Measurements from ENCODE around the gene GCNT2. TPM values are rescaled to one million over a fixed set of nuclear protein-coding genes. Genes with fewer than 3 reads are reported as not detected.
A peak's percentile ranks its signal among the peaks of the same experiment; 100 is the strongest.

Gene GCNT2
- total RNA-seq, 1 donor from 2014 or later = 8.2 TPM

DNA sequence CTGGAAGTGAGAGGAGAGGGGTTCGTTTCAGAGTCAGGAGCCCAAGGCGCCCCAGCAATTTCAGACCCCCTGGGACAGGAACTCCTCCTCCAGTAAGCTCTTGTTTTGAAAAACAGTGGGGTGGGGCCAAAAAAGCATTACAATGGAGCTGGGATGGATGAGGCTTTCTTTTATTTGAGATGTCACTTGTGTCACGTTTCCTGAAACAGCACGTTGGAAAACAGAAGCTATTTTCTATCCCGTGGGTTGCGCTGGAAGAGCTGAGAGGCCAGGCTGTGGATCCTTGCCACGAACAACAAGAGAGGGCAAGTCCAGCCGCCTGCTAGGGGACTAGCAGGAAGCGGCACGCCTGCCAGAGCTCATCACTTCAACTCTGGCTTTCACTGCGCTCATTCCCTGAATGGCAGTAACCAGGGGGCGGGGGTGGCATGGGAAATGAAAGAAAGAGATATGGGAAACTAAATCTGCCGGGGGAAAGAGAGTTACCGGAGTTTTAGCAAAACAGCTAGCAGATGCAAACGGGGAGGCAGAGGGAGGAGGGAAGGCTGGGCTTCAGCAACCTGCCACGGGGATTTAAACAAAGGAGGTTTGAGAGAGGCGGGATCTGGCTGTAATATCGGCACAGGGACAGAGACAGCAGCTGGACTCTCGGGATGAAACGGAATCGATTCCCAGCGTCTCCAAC, 34.6 kb downstream of the GCNT2 start:
- Mint-ChIP-seq H3K9me3 (ENCODE audit: low read depth) (no peaks in the 10 kb centered on the region), H3K27ac (peak overlapping the region; percentile 92), H3K27me3 (peaks cover 55% of the 10 kb centered on the region), H3K4me3 (ENCODE audit: low read depth) (peak overlapping the region; percentile 75), H3K4me1 (ENCODE audit: low read depth) (peaks cover 18% of the 10 kb centered on the region), H3K36me3 (ENCODE audit: insufficient read depth) (no peaks in the 10 kb centered on the region)
- TF ChIP-seq, protein P1, sequence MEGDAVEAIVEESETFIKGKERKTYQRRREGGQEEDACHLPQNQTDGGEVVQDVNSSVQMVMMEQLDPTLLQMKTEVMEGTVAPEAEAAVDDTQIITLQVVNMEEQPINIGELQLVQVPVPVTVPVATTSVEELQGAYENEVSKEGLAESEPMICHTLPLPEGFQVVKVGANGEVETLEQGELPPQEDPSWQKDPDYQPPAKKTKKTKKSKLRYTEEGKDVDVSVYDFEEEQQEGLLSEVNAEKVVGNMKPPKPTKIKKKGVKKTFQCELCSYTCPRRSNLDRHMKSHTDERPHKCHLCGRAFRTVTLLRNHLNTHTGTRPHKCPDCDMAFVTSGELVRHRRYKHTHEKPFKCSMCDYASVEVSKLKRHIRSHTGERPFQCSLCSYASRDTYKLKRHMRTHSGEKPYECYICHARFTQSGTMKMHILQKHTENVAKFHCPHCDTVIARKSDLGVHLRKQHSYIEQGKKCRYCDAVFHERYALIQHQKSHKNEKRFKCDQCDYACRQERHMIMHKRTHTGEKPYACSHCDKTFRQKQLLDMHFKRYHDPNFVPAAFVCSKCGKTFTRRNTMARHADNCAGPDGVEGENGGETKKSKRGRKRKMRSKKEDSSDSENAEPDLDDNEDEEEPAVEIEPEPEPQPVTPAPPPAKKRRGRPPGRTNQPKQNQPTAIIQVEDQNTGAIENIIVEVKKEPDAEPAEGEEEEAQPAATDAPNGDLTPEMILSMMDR (IDR thresholded peaks at IDR 0.05; ENCODE audit: unreplicated experiment) = no peak
- no peak for DNase-seq (ENCODE audit: low spot score, unreplicated experiment)

DNA sequence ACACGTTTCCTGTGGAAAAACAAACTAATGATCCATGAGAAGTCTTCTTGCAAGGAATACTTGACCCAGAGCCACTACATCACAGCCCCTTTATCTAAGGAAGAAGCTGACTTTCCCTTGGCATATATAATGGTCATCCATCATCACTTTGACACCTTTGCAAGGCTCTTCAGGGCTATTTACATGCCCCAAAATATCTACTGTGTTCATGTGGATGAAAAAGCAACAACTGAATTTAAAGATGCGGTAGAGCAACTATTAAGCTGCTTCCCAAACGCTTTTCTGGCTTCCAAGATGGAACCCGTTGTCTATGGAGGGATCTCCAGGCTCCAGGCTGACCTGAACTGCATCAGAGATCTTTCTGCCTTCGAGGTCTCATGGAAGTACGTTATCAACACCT, 35.4 kb downstream of the GCNT2 start:
- Mint-ChIP-seq H3K27ac (peak overlapping the region; percentile 92), H3K4me1 (ENCODE audit: low read depth) (peaks cover 18% of the 10 kb centered on the region)

DNA sequence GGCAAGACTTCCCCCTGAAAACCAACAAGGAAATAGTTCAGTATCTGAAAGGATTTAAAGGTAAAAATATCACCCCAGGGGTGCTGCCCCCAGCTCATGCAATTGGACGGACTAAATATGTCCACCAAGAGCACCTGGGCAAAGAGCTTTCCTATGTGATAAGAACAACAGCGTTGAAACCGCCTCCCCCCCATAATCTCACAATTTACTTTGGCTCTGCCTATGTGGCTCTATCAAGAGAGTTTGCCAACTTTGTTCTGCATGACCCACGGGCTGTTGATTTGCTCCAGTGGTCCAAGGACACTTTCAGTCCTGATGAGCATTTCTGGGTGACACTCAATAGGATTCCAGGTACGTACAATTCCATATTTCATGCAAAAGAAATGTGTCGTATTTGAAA, 35.8 kb downstream of the GCNT2 start:
- Mint-ChIP-seq H3K4me3 (ENCODE audit: low read depth) (peak overlapping the region; percentile 43), H3K36me3 (ENCODE audit: insufficient read depth) (peaks cover 2% of the 10 kb centered on the region), H3K27me3 (peaks cover 62% of the 10 kb centered on the region), H3K4me1 (ENCODE audit: low read depth) (peaks cover 18% of the 10 kb centered on the region), H3K27ac (no peak overlapping the region), H3K9me3 (ENCODE audit: low read depth) (no peaks in the 10 kb centered on the region)
- DNase-seq (ENCODE audit: low spot score, unreplicated experiment) = no peak
- TF ChIP-seq, protein P1 (IDR thresholded peaks at IDR 0.05; ENCODE audit: unreplicated experiment) = no peak

More for the DNA sequence above, 35.4 kb downstream of the GCNT2 start:
- Mint-ChIP-seq H3K36me3 (ENCODE audit: insufficient read depth) (peaks cover 1% of the 10 kb centered on the region), H3K9me3 (ENCODE audit: low read depth) (no peaks in the 10 kb centered on the region), H3K4me3 (ENCODE audit: low read depth) (peak overlapping the region; percentile 75), H3K27me3 (peaks cover 59% of the 10 kb centered on the region)
- TF ChIP-seq, protein P1 (IDR thresholded peaks at IDR 0.05; ENCODE audit: unreplicated experiment) = no peak
- DNase-seq (ENCODE audit: low spot score, unreplicated experiment) = no peak

DNA sequence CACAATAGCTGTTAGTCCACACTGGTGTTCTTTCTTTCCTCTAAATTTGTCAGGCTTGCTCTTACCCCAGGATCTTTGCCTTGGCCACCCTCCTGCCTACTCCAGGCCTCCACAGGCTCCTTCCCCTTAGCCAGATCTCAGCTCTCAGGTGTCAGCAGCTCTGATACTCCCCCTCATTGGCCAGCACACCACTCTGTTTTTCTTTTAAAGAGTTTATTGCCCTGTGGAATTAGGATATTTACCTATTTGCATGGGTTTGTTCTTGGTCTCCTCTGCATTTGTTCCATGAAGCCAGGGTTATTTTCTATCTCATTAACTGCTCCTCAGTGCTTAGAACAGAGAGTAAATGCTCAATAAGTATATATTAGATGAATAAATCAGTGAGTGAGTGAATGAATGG, 36.8 kb downstream of the GCNT2 start:
- H3K36me3 Mint-ChIP-seq (ENCODE audit: insufficient read depth) = peaks cover 2% of the 10 kb centered on the region
- H3K9me3 Mint-ChIP-seq (ENCODE audit: low read depth) = no peaks in the 10 kb centered on the region
- peaks cover 18% of the 10 kb centered on the region for H3K4me1 Mint-ChIP-seq (ENCODE audit: low read depth)
- H3K27me3 Mint-ChIP-seq = peaks cover 62% of the 10 kb centered on the region
- no peak overlapping the region for H3K4me3 Mint-ChIP-seq (ENCODE audit: low read depth)
- no peak for DNase-seq (ENCODE audit: low spot score, unreplicated experiment)
- TF ChIP-seq, protein P1 (IDR thresholded peaks at IDR 0.05; ENCODE audit: unreplicated experiment) = no peak
- H3K27ac Mint-ChIP-seq = no peak overlapping the region

DNA sequence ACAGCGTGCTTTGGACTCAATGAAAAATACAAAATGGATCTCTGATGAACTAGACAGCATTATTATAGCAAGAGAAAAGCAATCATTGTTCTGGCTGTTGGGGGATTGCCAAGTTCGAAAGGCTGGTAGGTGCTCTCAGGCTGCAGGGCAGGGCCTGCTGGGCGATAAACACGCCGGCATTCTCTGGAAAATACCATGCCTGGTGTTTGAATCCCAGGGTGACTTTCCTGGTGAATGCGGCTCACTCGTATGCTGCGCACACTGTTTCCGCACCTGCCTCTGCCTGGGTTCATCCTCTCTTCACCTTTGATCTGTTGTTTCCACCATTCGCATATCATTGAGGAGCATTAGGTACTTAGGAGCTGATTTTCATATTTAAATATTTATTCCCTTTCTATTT, 37.4 kb downstream of the GCNT2 start:
- Mint-ChIP-seq H3K27ac (no peak overlapping the region), H3K36me3 (ENCODE audit: insufficient read depth) (peaks cover 2% of the 10 kb centered on the region), H3K4me3 (ENCODE audit: low read depth) (no peak overlapping the region), H3K9me3 (ENCODE audit: low read depth) (no peaks in the 10 kb centered on the region), H3K4me1 (ENCODE audit: low read depth) (peaks cover 18% of the 10 kb centered on the region), H3K27me3 (peaks cover 62% of the 10 kb centered on the region)
- TF ChIP-seq, protein P1 (IDR thresholded peaks at IDR 0.05; ENCODE audit: unreplicated experiment) = no peak
- no peak for DNase-seq (ENCODE audit: low spot score, unreplicated experiment)

Data from progenitor cell of endocrine pancreas (in vitro differentiated cells).